Fibroblast of lung (primary cell): ENCODE results near the gene ZNF423.

Experiments used
- EZH2 ChIP-seq: IDR thresholded peaks from 2 replicates; pipeline ENCODE4 v1.5.1; 2012; ENCODE audit warnings: low read length, control low read depth, mild to moderate bottlenecking; ENCODE audit errors: missing control alignments
- TF ChIP-seq, protein P1 (sequence below), 2 donors: IDR thresholded peaks in 1 of 2; conservative IDR thresholded peaks in 1 of 2; 1 replicate in 1 of 2; 2 replicates in 1 of 2; pipeline ENCODE4 v1.5.1; 2011 to 2012; ENCODE audit warnings: low read length in 2 of 2, control low read depth in 1 of 2, inconsistent platforms in 1 of 2, low read depth in 1 of 2, mild to moderate bottlenecking in 1 of 2

- TF ChIP-seq, protein P1, sequence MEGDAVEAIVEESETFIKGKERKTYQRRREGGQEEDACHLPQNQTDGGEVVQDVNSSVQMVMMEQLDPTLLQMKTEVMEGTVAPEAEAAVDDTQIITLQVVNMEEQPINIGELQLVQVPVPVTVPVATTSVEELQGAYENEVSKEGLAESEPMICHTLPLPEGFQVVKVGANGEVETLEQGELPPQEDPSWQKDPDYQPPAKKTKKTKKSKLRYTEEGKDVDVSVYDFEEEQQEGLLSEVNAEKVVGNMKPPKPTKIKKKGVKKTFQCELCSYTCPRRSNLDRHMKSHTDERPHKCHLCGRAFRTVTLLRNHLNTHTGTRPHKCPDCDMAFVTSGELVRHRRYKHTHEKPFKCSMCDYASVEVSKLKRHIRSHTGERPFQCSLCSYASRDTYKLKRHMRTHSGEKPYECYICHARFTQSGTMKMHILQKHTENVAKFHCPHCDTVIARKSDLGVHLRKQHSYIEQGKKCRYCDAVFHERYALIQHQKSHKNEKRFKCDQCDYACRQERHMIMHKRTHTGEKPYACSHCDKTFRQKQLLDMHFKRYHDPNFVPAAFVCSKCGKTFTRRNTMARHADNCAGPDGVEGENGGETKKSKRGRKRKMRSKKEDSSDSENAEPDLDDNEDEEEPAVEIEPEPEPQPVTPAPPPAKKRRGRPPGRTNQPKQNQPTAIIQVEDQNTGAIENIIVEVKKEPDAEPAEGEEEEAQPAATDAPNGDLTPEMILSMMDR (conservative IDR thresholded peaks at IDR 0.05 in 1 of 2, IDR thresholded peaks at IDR 0.05 in 1 of 2; ENCODE audit: low read depth in 1 of 2, low read length in 2 of 2) = no peak
- TF ChIP-seq EZH2 = no peak
Observed at GRCh38 chr16:49524216-49524946, 331.5 kb downstream of the ZNF423 start.
